Hematopoietic multipotent progenitor cell (in vitro differentiated cells): ENCODE results near the gene ADAMTS17. TPM values are rescaled to one million over a fixed set of nuclear protein-coding genes. Genes with fewer than 3 reads are reported as not detected.

Experiments
- DNase-seq, 3 donors: peaks; one replicate each; pipeline ENCODE4 v3.0.0-alpha.2; 2011 to 2015; ENCODE audit warnings: low read depth in 2 of 3, low spot score in 2 of 3
- total RNA-seq: library from RNA; depleted of rRNA; stranded (reverse); fragments of >200 nt; gene quantifications from one replicate; pipeline ENCODE4 v1.2.3, GENCODE V29; 2012

ADAMTS17 gene
- total RNA-seq, 1 donor, result under 0.01 TPM

DNA sequence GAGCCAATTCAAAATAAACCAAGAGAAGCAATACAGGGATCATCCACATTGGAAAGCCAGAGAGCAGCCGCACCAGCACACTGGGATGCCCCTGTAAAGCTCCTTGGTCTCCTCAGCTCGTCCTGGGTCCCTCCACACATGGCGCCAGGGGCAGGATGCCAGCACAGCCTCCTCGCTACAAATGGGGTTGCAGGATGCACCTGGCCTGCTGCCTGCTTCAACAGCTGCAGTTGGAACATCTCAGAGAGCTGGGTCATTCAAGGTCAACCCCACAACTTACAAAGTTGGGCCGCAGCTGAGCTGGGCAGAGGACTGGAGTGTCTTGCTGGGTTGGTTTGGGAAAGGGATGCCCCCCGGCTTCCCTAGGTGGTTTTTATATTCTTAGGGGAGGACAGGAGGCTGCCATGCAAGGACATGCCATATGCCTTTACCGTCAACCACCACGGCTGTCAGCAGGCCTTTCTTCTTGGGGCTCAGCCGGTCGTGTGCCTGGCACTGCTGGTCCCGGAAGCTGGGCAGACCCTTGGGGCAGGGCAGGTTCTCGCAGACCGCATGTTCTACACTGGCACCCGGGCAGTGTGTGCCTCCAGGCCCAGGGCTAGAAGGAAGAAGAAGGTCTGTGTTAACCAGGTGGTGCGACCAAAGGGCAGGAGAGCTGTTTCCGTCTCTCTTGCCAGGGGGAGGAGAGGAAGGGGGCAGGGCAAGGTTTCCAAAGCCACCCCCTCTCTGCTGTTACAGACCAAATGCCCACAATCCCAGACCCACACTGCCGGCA is 225.2 kb downstream of the ADAMTS17 start:
- no peak for DNase-seq

DNA sequence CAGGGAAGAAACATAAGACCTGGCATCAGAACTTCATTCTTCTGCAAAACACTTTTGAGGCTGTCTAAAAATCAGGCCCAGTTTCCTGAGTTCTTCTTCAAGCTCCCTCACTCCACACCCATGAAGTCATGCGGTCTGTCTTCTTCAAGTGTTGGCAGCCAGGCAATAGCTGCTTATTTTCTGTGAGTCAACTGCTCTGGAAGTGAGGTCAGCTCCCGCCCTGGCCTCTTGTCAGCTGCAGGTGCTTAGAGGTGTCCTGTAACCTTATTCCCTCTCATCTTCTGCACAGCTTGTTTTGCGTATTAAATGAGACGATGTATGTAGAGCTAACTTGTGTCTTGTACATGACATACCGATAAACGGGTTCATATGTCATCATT is 226.1 kb downstream of the ADAMTS17 start:
- no peak for DNase-seq

DNA sequence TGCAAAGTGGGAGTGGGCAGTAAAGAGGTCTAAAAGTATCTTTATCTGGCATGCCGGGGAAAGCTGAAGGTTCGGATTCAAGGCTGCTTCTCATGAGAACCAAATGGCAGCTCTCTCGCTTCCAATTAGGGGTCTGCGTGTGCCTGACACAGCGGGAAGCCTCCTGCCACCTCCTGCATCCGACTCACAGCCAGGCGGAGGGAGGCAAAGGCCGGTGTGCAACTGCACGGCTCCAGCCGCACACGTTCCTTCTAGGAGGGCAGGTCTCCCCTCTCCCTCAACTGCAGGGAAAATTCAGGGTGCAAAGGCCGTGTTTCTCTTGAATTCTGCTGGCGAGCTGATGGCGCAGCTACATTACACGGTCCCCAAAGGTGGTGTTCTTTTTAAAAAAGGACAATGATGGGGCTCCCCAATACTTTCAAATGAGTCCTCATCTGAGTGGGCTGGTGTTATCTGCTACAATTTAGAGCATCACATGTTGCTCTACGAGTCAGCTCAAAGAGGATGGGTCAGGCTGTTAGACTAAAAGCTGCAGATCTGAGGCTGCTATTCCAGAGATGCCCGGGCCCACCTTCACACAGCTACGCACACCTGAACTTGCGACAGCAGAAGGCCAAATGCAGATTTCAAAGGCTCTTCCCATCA is 226.6 kb downstream of the ADAMTS17 start:
- DNase-seq, result no peak

DNA sequence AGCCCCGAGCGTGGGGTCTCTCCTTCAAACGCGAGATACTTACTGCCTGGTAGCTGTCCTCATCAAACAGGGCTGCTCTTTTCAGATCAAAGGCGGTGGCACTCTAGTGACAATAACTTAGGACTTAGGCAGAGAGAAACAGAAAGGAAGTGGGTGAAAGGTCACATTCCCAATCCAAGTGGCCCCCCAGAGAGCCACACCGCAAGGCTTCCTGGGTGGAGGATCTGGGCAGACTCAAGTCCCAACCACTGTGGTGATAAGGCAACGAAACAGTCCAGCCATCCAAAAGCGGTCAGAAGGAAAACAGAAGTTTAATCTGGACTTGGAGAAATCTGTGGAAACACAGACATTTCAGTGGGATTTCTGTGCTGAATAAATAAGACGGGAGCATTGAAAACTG is 227.2 kb downstream of the ADAMTS17 start:
- DNase-seq, result no peak

DNA sequence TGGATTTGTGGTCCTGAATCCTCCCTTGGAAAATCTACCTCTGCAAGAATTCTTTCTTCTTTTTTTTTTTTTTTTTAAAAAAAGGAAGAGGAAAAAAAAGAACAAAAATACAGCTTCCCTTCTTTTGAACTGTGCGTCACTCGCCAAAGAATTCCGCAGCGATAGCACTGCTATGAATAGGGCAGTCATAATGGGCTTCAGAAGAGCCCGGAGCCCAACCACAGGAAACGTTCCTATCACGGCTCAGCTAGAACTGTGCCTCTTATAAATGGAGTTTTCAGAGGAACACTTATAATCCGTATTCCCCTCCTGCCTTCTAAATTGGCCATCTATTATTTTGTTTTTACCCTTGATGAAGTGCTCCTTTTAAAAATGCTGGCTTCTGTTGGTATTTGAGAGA is 227.7 kb downstream of the ADAMTS17 start:
- DNase-seq, result peak in 1 of 3 donors; percentile 4

DNA sequence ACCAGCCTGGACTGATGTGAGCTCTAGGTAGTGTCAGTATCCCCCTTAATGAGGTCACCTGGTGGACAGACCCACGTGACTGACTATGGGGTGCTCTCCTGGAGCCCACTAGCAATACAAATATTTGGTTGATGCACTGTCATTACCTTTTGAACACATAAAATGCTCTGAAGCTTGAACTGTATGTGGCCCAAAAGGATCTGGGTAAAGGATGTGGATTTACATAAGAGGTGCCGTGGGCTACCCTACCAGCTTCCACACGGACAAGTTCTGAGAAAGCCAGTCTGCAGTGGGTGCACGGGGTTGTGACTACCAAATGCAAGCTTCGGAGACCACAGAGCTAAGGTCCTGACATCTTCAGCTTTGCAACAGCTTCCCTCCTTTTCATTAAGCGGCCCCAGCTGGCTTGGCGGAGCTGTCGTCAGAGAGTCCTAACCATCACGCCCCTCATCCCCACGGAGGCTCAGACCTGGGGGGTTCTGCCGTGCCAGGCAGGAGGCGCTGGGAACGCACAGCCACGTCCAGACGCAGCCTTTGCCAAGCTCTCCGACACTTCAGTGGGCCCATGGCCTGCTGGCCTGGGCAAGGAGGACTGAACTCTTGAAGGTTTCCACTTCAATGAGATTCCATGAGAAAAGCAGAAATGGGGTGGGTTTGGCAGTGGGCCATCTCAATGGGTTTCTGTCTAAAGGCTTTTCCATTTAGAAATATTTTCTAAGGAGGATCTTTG is 228.3 kb downstream of the ADAMTS17 start:
- no peak for DNase-seq

DNA sequence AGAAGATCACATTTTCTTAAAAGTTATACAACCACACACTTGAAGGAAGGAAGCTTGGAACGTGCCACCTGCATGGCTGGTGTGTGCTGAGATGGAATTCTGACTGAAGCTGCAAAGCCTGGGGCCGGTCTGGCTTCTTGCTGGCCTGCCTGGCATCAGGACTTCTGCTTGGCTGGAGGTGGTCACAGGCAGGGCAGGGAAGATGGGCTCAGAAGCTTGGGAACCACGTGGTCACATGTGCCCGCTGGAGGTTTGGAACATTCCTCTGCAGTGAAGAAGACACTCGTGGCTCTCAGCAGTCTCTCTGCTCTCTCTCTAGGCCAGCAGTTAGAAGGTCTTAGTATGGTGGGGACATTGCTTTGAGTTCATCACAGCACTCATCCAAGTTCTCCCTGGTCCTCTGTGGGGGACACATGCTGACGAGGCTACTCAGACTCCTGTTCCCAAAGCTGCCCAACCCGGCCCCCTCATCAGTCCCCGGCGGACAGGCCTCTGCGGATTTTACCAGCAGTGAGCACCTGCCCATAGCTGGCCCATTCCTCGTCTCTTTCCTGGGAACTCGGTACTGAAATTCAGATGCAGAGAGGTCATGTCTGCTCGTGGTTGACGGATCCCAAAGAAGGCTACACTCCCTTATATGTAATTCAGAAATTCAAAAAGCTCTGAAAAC is 229.0 kb downstream of the ADAMTS17 start:
- DNase-seq, result no peak

DNA sequence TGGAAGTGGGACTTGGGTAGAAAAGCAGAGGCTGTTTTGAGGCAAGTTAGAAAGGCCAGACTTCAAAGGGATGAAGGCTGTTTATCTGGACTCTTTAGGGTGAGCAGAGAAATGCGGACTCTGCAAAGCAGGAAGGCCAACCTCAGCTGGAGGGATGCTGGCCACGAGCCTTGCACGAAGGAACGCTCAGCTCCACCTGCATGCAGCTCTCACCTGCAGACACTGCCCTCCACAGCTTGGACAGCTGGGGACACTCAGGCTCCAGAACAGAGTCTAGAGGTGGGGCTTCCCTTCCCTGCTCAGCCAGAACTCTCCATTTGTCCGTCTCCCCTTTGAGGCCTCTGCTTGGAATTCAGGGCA is 229.7 kb downstream of the ADAMTS17 start:
- DNase-seq, result no peak

DNA sequence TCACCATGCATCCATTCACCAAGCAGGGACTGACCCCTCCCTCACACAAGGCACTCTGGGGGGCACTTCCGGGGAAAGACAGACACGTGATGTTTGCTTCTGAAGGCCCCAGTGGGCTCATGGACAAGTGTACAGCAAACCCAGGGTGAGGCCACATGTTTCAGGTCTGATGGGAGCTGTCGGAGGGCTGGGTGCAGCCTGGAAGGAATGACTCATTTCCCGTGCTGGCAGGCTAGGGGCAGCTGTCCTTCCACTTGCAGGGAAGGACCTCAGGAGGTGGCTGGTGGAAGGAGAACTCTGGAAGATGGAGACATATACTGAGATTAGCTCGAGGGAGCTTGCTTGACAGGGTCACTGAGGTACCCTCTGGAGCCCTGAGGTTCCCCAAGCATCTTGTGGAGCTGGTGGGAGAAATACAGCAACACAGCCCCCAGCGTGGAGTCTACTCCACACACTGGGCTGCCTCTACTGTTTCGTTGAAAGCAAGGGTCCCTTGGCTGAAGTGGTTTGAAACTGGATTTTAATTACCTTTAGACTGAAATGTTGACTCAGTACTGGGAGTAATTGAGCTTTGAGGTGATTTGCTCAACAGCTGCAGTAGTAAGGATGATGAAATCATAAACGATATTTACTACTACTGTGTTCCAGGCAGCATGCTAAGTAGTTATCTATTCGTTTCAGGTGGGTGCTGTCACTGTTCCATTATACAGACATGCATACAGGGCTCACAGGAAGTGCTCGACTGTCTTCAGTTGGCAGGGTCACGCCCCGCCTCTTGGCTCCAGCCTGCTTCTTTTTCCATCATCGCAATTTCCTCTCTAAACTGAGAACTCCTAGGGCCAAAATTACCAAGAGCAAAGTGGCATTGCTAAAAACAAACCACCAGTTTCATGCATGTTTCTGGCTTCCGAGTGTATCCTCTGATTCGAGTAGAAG is 230.4 kb downstream of the ADAMTS17 start:
- no peak for DNase-seq

DNA sequence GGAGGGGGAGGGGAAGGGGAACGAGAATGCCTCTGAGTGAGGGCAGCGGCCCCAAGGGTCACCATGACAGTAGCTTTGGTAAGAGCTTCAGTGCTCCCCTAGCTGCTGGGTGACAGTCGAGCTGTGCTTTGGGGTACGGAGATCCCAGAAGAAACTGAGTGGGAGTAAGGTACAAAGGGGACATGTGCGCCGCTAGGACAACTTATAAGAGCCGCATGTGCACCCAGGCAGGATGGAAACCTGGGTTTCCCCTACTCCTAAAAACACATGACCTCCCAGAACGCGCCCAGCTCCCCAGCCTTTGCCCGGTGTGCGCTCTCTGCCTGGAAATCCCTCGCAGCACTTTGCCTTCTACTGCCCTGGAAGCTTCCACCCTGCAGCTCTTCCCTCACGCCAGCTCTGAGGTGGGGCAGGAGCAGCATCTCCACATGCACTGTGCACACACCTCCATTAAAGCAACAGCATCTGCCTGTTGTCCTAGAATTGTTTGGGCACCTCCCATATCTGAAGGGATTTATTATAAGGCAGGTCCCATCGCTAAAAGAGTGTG is 232.2 kb downstream of the ADAMTS17 start:
- no peak for DNase-seq

GRCh38 chr15:100108846-100109245 is 232.9 kb downstream of the ADAMTS17 start:
- no peak for DNase-seq

- no peak for DNase-seq
Observed at GRCh38 chr15:100108346-100108745, 233.4 kb downstream of the ADAMTS17 start.

- no peak for DNase-seq
Observed at GRCh38 chr15:100107606-100108225, 234.1 kb downstream of the ADAMTS17 start.

DNA sequence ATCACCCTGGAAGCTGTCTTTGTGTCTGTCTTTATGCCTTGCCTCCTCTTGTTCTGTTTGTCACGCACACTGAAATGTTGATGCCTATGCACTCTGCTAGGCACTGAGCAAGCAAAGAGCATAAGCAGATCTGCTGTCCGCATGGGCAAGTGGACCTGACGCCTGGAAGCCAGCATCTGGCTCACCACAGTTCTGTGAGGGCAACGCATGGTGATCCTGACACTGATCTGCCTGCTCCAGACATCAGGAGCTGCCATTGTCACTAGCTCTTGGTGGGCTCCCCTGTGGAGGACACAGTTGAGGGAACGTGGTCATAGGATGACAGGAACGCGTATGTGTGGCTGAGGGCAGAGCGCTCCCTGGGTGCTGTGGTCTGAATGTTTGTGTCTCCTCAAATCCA is 234.6 kb downstream of the ADAMTS17 start:
- no peak for DNase-seq

DNA sequence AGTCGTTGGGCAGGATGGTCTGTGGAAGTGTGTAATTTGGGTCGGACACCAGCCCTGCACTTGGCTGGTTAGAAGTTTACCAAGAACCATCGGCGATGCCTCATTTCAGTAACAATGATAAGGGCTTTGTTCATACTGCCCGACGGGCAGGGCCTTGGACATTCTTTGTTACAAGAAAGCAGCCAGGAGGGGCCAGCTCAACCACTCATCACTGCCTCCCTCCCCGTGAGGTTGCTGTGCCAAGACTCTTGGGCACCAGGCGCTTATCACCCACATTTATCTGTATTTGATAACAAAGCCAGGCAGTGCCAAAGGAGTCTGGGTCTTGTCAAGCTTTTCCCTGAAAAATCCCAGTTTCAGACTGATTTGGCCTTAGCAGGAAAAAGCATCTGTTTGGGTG is 235.0 kb downstream of the ADAMTS17 start:
- no peak for DNase-seq

GRCh38 chr15:100105101-100105500 is 236.7 kb downstream of the ADAMTS17 start:
- no peak for DNase-seq

DNA sequence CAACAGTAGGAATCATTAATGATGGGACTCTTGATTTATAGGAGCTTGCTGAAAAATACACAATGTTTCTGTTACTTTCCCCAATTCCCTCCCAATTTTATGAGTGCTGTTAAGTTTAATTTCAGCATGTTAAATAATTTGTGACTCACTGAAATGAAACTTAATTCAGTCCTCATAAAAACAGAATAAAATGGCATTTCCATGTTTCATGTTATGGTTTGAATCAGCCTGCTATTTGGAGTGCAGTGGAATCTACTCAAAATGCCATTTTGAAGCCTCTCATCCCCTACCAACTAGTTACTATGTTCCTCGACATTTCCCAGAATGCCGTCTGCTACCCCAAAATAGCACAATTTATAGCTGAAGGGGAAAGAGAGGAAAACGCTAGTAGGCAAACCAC is 237.5 kb downstream of the ADAMTS17 start:
- no peak for DNase-seq

- no peak for DNase-seq
Observed at GRCh38 chr15:100103828-100104227, 237.9 kb downstream of the ADAMTS17 start.

GRCh38 chr15:100101426-100102089 is 240.2 kb downstream of the ADAMTS17 start:
- no peak for DNase-seq
